Smooth muscle cell (in vitro differentiated cells): ENCODE data around the gene ZNF521. TPM values are rescaled to one million over a fixed set of nuclear protein-coding genes. Genes with fewer than 3 reads are reported as not detected.

Source experiments
- DNase-seq: peaks from one replicate; lab custom pipeline; 2025; ENCODE audit not compliant: unreplicated experiment; lab: John Stamatoyannopoulos, UW
- H2AFZ ChIP-seq: fragments of 200-600 bp; sonication (generic); 2 replicates; pipeline ENCODE4 v1.6.0; 2016; ENCODE audit warnings: antibody characterized with exemption, low read depth, mild to moderate bottlenecking
- H3F3A ChIP-seq: fragments of 200-600 bp; sonication (generic); 2 replicates; pipeline ENCODE4 v1.6.0; 2017; ENCODE audit warnings: antibody characterized with exemption, low read depth
- H3K27ac ChIP-seq: fragments of 200-600 bp; sonication (generic); 2 replicates; pipeline ENCODE4 v1.5.1; 2016; ENCODE audit warnings: low read depth, mild to moderate bottlenecking
- H3K27me3 ChIP-seq: fragments of 200-600 bp; sonication (generic); 2 replicates; pipeline ENCODE4 v1.6.1; 2016; ENCODE audit warnings: low read depth, mild to moderate bottlenecking
- H3K36me3 ChIP-seq: fragments of 200-600 bp; sonication (generic); 2 replicates; pipeline ENCODE4 v1.5.1; 2016; ENCODE audit warnings: low read depth
- H3K4me1 ChIP-seq: fragments of 200-600 bp; sonication (generic); 2 replicates; pipeline ENCODE4 v1.5.1; 2016; ENCODE audit warnings: low read depth
- H3K4me2 ChIP-seq: fragments of 200-600 bp; sonication (generic); 2 replicates; pipeline ENCODE4 v1.6.0; 2016; ENCODE audit warnings: mild to moderate bottlenecking
- H3K4me3 ChIP-seq: fragments of 200-600 bp; sonication (generic); 2 replicates; pipeline ENCODE4 v1.5.1; 2016; ENCODE audit warnings: mild to moderate bottlenecking
- H3K79me2 ChIP-seq: fragments of 200-600 bp; sonication (generic); 2 replicates; pipeline ENCODE4 v1.6.0; 2016; ENCODE audit warnings: low read depth, mild to moderate bottlenecking
- H3K9ac ChIP-seq: fragments of 200-600 bp; sonication (generic); 2 replicates; pipeline ENCODE4 v1.6.0; 2016; ENCODE audit warnings: low read depth
- H3K9me3 ChIP-seq: fragments of 200-600 bp; sonication (generic); replicated peaks from 2 replicates; pipeline ENCODE4 v1.5.1; 2016; ENCODE audit warnings: low read depth
- H4K20me1 ChIP-seq: fragments of 200-600 bp; sonication (generic); 2 replicates; pipeline ENCODE4 v1.6.0; 2016; ENCODE audit warnings: low read depth
- WGBS: methylation state at CpG from one replicate; pipeline ENCODE4 v1.1.7; 2016; ENCODE audit warnings: low lambda C conversion rate; 5-methylcytosine and 5-hydroxymethylcytosine counted together
- polyA plus RNA-seq: library from polyadenylated mRNA; unstranded; fragments of >200 nt; fragmentation: Nextera tagmentation; extraction: Ambion mirVana; gene quantifications from 2 replicates; pipeline ENCODE4 v1.2.1, GENCODE V29; 2016
- total RNA-seq: library from RNA; depleted of rRNA; stranded (reverse); fragments of >200 nt; gene quantifications from 2 replicates; pipeline ENCODE4 v1.2.3, GENCODE V29; 2014
- TF ChIP-seq, protein P1 (sequence below): fragments of 200-600 bp; sonication (generic); IDR thresholded peaks from 2 replicates; pipeline ENCODE4 v1.5.1; 2017; ENCODE audit warnings: borderline replicate concordance, mild to moderate bottlenecking, antibody characterized with exemption; ENCODE audit not compliant: insufficient read depth, poor library complexity, severe bottlenecking

Gene ZNF521
- total and polyA plus RNA-seq, 2 experiments from 2014 or later, result 19.9 to 36.4 TPM

DNA sequence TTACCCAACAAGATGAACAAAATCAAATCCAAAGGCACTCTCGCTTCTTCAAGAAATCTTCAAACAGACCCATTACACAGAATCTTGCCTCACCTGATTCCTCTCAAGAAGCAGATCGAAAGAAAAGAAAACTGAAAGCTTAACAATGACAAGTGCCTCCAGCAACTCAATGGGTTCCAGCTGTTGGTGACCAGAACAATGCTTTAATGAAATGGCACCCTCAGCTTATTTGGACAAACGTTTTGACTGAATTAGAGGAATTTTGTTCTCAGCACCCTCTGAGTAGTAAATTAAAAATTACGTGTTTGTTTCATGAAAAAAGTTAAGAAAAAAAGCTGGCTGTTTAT is 211.0 kb downstream of the ZNF521 start:
- Histone ChIP-seq H3K4me3 (no peak overlapping the region), H3K36me3 (no peaks in the 10 kb centered on the region), H3K27me3 (no peaks in the 10 kb centered on the region), H2AFZ (no peak overlapping the region), H4K20me1 (peaks cover 14% of the 10 kb centered on the region), H3K4me1 (peaks cover 7% of the 10 kb centered on the region), H3K79me2 (no peaks in the 10 kb centered on the region), H3K4me2 (no peak overlapping the region), H3K9me3 (no peaks in the 10 kb centered on the region), H3K9ac (no peak overlapping the region), H3K27ac (no peak overlapping the region), H3F3A (no peaks in the 10 kb centered on the region)
- 95% methylated on average over 4 of the region's 4 CpGs for WGBS
- no peak for DNase-seq
- TF ChIP-seq, protein P1, sequence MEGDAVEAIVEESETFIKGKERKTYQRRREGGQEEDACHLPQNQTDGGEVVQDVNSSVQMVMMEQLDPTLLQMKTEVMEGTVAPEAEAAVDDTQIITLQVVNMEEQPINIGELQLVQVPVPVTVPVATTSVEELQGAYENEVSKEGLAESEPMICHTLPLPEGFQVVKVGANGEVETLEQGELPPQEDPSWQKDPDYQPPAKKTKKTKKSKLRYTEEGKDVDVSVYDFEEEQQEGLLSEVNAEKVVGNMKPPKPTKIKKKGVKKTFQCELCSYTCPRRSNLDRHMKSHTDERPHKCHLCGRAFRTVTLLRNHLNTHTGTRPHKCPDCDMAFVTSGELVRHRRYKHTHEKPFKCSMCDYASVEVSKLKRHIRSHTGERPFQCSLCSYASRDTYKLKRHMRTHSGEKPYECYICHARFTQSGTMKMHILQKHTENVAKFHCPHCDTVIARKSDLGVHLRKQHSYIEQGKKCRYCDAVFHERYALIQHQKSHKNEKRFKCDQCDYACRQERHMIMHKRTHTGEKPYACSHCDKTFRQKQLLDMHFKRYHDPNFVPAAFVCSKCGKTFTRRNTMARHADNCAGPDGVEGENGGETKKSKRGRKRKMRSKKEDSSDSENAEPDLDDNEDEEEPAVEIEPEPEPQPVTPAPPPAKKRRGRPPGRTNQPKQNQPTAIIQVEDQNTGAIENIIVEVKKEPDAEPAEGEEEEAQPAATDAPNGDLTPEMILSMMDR, result no peak

DNA sequence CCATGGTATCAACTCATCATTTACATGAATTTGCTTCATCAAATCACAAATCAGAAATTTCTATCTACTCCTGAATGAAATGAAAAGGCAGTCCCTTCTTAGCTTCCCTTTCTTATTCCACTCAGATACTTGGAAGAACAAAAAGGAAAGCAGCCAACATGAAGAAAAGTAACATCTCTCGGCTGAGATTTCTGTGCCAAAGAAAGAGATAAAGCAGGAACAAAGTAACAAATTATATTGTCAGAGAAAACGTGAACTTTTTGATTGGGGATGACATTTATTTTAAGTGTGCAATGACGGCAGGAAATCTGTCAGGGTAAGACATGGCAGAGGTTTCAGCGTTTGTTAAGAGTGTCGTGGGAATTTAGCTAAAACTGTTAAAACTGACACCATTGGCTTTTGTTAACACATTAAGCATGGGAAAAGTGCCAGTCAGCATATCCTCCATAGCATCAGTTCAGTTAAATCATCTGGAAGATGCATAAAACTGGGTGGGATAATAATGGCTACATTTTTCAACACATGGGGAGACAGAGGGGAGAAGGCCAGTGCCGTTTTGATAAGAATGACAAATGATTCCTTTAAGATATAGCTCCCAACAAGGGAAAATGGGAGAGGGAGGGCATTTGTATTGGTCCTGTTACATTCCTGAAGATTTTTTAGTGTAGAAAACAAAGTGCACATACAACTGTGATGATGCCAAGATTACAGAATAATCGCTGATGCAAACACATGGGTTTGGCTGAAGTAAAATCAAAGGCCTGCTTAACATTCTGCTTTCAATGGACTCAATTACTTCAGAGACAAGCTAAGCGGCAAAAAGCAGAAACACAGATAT is 211.6 kb downstream of the ZNF521 start:
- Histone ChIP-seq H3K36me3 (no peaks in the 10 kb centered on the region), H3K27me3 (no peaks in the 10 kb centered on the region), H3K4me3 (no peak overlapping the region), H4K20me1 (peaks cover 14% of the 10 kb centered on the region), H3K4me1 (peaks cover 2% of the 10 kb centered on the region), H3K27ac (no peak overlapping the region), H3K9ac (no peak overlapping the region), H3K9me3 (no peaks in the 10 kb centered on the region), H2AFZ (no peak overlapping the region), H3K4me2 (no peak overlapping the region), H3K79me2 (no peaks in the 10 kb centered on the region), H3F3A (no peaks in the 10 kb centered on the region)
- DNase-seq, result no peak
- TF ChIP-seq, protein P1, result no peak
- 90% methylated on average over 8 of the region's 8 CpGs for WGBS

DNA sequence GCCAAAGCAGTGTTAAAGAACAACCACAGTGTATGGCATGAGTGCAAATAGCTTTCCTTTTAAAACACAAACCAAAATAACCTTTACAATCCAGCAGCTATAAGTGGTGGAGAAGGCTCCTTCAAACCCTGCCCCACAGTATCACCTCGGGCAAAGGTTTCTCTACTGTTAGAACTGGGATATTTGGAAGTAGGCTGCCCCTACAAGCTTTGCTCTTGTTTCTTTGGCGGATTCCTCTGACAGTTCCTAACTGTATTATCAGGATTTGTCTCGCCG is 214.8 kb downstream of the ZNF521 start:
- TF ChIP-seq, protein P1, result no peak
- H3F3A ChIP-seq, result no peaks in the 10 kb centered on the region
- peaks cover 20% of the 10 kb centered on the region for H4K20me1 ChIP-seq
- no peaks in the 10 kb centered on the region for H3K79me2 ChIP-seq
- no peaks in the 10 kb centered on the region for H3K9me3 ChIP-seq
- 91% methylated on average over 4 of the region's 4 CpGs for WGBS
- H3K4me3 ChIP-seq, result no peak overlapping the region
- H3K9ac ChIP-seq, result no peak overlapping the region
- H3K27ac ChIP-seq, result no peak overlapping the region
- H3K36me3 ChIP-seq, result no peaks in the 10 kb centered on the region
- H3K4me2 ChIP-seq, result no peak overlapping the region
- DNase-seq, result no peak
- H3K4me1 ChIP-seq, result no peaks in the 10 kb centered on the region
- no peaks in the 10 kb centered on the region for H3K27me3 ChIP-seq
- no peak overlapping the region for H2AFZ ChIP-seq

DNA sequence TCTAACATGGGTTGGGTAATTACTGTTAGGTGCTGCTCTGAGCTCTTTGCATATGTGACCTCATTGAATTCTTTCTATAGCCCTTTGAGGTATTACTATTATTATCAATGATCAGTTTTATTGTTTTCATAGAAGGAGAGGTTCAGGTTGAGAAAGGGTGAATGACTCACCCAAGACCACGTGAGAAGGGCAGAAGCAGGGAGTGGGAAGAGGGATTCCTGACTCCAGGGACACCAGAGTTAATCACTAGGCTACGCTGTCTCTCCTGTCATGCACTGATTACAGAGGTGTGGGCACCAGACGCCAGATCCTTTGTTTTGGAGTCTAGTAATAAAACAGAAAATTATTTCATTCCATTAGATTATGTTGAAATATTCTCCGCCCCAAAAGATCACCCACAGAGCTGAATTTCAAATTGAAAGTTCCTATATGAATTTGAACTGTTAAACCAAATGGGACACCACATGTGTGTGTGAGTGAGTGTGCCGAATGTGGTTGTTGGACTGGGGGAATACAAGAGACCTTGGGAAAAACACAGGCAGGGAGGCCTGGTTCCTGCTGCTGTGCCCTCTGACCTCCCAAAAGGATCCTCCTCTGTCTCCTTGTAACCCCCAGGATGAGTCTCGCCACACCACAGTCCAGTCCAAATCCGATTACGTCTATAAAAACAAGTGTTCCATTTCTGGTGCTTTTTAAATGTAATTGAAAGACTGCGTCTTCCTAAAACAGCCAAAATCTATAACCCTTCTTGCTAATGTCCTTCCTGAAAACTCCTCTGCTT is 215.4 kb downstream of the ZNF521 start:
- Histone ChIP-seq H3K4me1 (no peaks in the 10 kb centered on the region), H3F3A (no peaks in the 10 kb centered on the region), H3K4me3 (no peak overlapping the region), H3K27ac (no peak overlapping the region), H3K9ac (no peak overlapping the region), H3K9me3 (no peaks in the 10 kb centered on the region), H2AFZ (no peak overlapping the region), H3K36me3 (no peaks in the 10 kb centered on the region), H3K27me3 (no peaks in the 10 kb centered on the region), H3K4me2 (no peak overlapping the region), H3K79me2 (no peaks in the 10 kb centered on the region), H4K20me1 (peaks cover 20% of the 10 kb centered on the region)
- TF ChIP-seq, protein P1, result no peak
- no peak for DNase-seq
- WGBS, result 79% methylated on average over 9 of the region's 9 CpGs
